ENCODE measurements around the gene SH3PXD2A.

SH3PXD2A gene

DNA sequence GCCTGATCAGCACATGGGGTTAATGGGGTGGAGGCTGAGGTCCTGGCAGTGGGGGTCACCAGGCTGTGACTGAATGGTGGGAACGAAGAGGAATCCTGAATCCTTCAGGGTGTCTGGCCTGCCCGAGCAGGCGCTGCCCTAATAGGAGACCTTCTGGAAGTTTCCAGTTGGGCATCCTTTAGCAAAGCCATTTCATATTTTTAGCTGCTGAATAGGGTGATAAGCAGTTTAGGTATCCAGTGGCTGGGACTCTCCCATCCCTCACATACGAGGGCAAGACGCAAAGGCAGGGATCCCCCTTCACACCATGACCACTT, 159.3 kb downstream of the SH3PXD2A start (continued):
- TF ChIP-seq, protein P1, sequence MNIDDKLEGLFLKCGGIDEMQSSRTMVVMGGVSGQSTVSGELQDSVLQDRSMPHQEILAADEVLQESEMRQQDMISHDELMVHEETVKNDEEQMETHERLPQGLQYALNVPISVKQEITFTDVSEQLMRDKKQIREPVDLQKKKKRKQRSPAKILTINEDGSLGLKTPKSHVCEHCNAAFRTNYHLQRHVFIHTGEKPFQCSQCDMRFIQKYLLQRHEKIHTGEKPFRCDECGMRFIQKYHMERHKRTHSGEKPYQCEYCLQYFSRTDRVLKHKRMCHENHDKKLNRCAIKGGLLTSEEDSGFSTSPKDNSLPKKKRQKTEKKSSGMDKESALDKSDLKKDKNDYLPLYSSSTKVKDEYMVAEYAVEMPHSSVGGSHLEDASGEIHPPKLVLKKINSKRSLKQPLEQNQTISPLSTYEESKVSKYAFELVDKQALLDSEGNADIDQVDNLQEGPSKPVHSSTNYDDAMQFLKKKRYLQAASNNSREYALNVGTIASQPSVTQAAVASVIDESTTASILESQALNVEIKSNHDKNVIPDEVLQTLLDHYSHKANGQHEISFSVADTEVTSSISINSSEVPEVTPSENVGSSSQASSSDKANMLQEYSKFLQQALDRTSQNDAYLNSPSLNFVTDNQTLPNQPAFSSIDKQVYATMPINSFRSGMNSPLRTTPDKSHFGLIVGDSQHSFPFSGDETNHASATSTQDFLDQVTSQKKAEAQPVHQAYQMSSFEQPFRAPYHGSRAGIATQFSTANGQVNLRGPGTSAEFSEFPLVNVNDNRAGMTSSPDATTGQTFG (tag by site-specific recombination; IDR thresholded peaks at IDR 0.05; ENCODE audit: borderline replicate concordance) = no peak
- TF ChIP-seq, protein P2, sequence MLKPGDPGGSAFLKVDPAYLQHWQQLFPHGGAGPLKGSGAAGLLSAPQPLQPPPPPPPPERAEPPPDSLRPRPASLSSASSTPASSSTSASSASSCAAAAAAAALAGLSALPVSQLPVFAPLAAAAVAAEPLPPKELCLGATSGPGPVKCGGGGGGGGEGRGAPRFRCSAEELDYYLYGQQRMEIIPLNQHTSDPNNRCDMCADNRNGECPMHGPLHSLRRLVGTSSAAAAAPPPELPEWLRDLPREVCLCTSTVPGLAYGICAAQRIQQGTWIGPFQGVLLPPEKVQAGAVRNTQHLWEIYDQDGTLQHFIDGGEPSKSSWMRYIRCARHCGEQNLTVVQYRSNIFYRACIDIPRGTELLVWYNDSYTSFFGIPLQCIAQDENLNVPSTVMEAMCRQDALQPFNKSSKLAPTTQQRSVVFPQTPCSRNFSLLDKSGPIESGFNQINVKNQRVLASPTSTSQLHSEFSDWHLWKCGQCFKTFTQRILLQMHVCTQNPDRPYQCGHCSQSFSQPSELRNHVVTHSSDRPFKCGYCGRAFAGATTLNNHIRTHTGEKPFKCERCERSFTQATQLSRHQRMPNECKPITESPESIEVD (tag by site-specific recombination; IDR thresholded peaks at IDR 0.05) = no peak
- TF ChIP-seq ZNF23 (tag by site-specific recombination; IDR thresholded peaks at IDR 0.05; ENCODE audit: borderline replicate concordance) (no peak), GFI1B (tag by site-specific recombination; IDR thresholded peaks at IDR 0.05) (no peak), ZNF132 (tag by site-specific recombination; IDR thresholded peaks at IDR 0.05; ENCODE audit: borderline replicate concordance) (no peak), ZNF510 (tag by site-specific recombination; IDR thresholded peaks at IDR 0.05; ENCODE audit: insufficient replicate concordance) (no peak), ZNF629 (tag by site-specific recombination; IDR thresholded peaks at IDR 0.05) (no peak)

GRCh38 chr10:103695584-103696005, 159.8 kb downstream of the SH3PXD2A start:
- TF ChIP-seq GLIS1 (tag by site-specific recombination; IDR thresholded peaks at IDR 0.05) (0 out of 2 replicates have a peak, but pooled peaks have one; percentile 2), PATZ1 (tag by site-specific recombination; IDR thresholded peaks at IDR 0.05) (no peak), ZBTB20 (tag by site-specific recombination; IDR thresholded peaks at IDR 0.05) (peak; percentile 76)

DNA sequence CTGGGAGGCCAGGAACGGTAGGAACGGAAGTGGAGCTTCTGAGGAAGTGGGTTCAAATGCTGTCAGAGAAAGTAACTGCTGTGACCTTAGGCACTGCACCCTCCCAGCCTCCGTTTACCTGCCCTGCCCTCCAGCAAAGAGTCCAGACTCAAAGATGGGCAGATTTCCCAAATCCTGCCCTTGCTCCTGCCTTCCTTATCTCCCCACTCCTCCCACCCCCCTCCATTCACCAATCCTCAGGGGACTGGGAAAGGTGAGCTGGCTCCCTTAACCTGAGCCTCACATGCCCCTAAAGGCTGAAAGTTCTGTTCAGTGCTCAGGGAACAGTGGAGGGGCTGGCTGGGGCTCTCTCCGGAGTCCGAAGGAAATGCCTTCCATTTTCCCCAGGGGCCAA, 161.6 kb downstream of the SH3PXD2A start:
- no peak overlapping the region for H3K4me3 ChIP-seq (ENCODE audit: low read depth, low read length)
- H3K9me3 ChIP-seq (ENCODE audit: control insufficient read depth, insufficient read depth, low read depth, low read length) = no peaks in the 10 kb centered on the region
- TF ChIP-seq RBAK (tag by site-specific recombination; IDR thresholded peaks at IDR 0.05) = no peak
- TF ChIP-seq PATZ1 (tag by site-specific recombination; IDR thresholded peaks at IDR 0.05) = 0 out of 2 replicates have a peak, but pooled peaks have one; percentile 20
- TF ChIP-seq ZNF404 (tag by site-specific recombination; IDR thresholded peaks at IDR 0.05) = no peak
- peak; percentile 50; the same call in 1 of the 2 replicates for TF ChIP-seq OSR2 (tag by site-specific recombination; IDR thresholded peaks at IDR 0.05)
- TF ChIP-seq, protein P3, sequence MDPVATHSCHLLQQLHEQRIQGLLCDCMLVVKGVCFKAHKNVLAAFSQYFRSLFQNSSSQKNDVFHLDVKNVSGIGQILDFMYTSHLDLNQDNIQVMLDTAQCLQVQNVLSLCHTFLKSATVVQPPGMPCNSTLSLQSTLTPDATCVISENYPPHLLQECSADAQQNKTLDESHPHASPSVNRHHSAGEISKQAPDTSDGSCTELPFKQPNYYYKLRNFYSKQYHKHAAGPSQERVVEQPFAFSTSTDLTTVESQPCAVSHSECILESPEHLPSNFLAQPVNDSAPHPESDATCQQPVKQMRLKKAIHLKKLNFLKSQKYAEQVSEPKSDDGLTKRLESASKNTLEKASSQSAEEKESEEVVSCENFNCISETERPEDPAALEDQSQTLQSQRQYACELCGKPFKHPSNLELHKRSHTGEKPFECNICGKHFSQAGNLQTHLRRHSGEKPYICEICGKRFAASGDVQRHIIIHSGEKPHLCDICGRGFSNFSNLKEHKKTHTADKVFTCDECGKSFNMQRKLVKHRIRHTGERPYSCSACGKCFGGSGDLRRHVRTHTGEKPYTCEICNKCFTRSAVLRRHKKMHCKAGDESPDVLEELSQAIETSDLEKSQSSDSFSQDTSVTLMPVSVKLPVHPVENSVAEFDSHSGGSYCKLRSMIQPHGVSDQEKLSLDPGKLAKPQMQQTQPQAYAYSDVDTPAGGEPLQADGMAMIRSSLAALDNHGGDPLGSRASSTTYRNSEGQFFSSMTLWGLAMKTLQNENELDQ (tag by site-specific recombination; IDR thresholded peaks at IDR 0.05; ENCODE audit: low read depth) = no peak
- TF ChIP-seq MYNN (tag by site-specific recombination; IDR thresholded peaks at IDR 0.05; ENCODE audit: borderline replicate concordance) = no peak
- TF ChIP-seq ZNF701 (tag by site-specific recombination; IDR thresholded peaks at IDR 0.05) = no peak
- peak; percentile 61 for TF ChIP-seq KLF1 (tag by site-specific recombination; IDR thresholded peaks at IDR 0.05)
- TF ChIP-seq SP3 (tag by site-specific recombination; IDR thresholded peaks at IDR 0.05) = no peak
- TF ChIP-seq ZNF394 (tag by site-specific recombination; IDR thresholded peaks at IDR 0.05; ENCODE audit: borderline replicate concordance) = no peak
- TF ChIP-seq ZNF202 (tag by site-specific recombination; IDR thresholded peaks at IDR 0.05; ENCODE audit: borderline replicate concordance) = no peak
- TF ChIP-seq KLF17 (tag by site-specific recombination; IDR thresholded peaks at IDR 0.05) = peak; percentile 74
- no peaks in the 10 kb centered on the region for H3K36me3 ChIP-seq (ENCODE audit: control insufficient read depth in 2 of 2, insufficient read depth in 1 of 2, low read length in 2 of 2)
- no peak overlapping the region for H3K27ac ChIP-seq (ENCODE audit: extremely low read depth, low read depth, low read length)
- POLR2A ChIA-PET = no interaction called here
- CTCF ChIA-PET = interaction anchor here (1.8 kb wide), 1 partner anchor 8 kb away, joined by 16 read pairs; no protein-coding TSS in a partner anchor
- H3K4me1 ChIP-seq (ENCODE audit: control insufficient read depth, insufficient read depth, low read length) = no peaks in the 10 kb centered on the region; the same call in 1 of the 2 replicates

More at GRCh38 chr10:103695584-103696005, 159.8 kb downstream of the SH3PXD2A start:
- no peak overlapping the region for H3K27ac ChIP-seq (ENCODE audit: extremely low read depth, low read depth, low read length)
- ChIA-PET CTCF (interaction anchor here (0.7 to 1.8 kb wide), 2 partner anchors 9 to 19 kb away, joined by 4 to 16 read pairs; no protein-coding TSS in a partner anchor), POLR2A (interaction anchor here (1.0 kb wide), 1 partner anchor 8 kb away, joined by 3 read pairs; no protein-coding TSS in a partner anchor)
- H3K4me1 ChIP-seq (ENCODE audit: control insufficient read depth, insufficient read depth, low read length) = no peaks in the 10 kb centered on the region; the same call in 1 of the 2 replicates
- no peaks in the 10 kb centered on the region for H3K36me3 ChIP-seq (ENCODE audit: control insufficient read depth in 2 of 2, insufficient read depth in 1 of 2, low read length in 2 of 2)
- H3K9me3 ChIP-seq (ENCODE audit: control insufficient read depth, insufficient read depth, low read depth, low read length) = no peaks in the 10 kb centered on the region
- H3K4me3 ChIP-seq (ENCODE audit: low read depth, low read length) = no peak overlapping the region
